ENCODE measurements around the gene STK32B. TPM values are rescaled to one million over a fixed set of nuclear protein-coding genes. Genes with fewer than 3 reads are reported as not detected.

The STK32B gene
- total RNA-seq, 1 experiment from 2014 or later = 1.1 TPM

GRCh38 chr4:5160668-5161067 lies 109.4 kb downstream of the STK32B start:
- Histone ChIP-seq H3K4me1 (ENCODE audit: insufficient read depth, low read length) (peaks cover 3% of the 10 kb centered on the region), H3K4me2 (ENCODE audit: low read length) (no peak overlapping the region), H3K27me3 (ENCODE audit: low read length) (peaks cover 11% of the 10 kb centered on the region; the same call in 1 of the 2 replicates), H3K9me3 (ENCODE audit: low read length) (no peaks in the 10 kb centered on the region), H3K27ac (ENCODE audit: low read length) (no peak overlapping the region), H3F3A (ENCODE audit: low read length, unreplicated experiment) (no peaks in the 10 kb centered on the region), H3K9ac (ENCODE audit: low read length) (no peak overlapping the region), H4K20me1 (ENCODE audit: low read length) (no peaks in the 10 kb centered on the region), H3K79me2 (ENCODE audit: low read length) (no peaks in the 10 kb centered on the region), H3K4me3 (ENCODE audit: low read length) (no peak overlapping the region), H3K9me2 (replicated peaks; ENCODE audit: low read length) (no peaks in the 10 kb centered on the region), H2AFZ (ENCODE audit: low read length) (no peak overlapping the region), H3K36me3 (ENCODE audit: low read depth, low read length) (no peaks in the 10 kb centered on the region)
- ATAC-seq = no peak
- TF ChIP-seq, protein P1, sequence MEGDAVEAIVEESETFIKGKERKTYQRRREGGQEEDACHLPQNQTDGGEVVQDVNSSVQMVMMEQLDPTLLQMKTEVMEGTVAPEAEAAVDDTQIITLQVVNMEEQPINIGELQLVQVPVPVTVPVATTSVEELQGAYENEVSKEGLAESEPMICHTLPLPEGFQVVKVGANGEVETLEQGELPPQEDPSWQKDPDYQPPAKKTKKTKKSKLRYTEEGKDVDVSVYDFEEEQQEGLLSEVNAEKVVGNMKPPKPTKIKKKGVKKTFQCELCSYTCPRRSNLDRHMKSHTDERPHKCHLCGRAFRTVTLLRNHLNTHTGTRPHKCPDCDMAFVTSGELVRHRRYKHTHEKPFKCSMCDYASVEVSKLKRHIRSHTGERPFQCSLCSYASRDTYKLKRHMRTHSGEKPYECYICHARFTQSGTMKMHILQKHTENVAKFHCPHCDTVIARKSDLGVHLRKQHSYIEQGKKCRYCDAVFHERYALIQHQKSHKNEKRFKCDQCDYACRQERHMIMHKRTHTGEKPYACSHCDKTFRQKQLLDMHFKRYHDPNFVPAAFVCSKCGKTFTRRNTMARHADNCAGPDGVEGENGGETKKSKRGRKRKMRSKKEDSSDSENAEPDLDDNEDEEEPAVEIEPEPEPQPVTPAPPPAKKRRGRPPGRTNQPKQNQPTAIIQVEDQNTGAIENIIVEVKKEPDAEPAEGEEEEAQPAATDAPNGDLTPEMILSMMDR (conservative IDR thresholded peaks at IDR 0.05; ENCODE audit: low read depth, low read length) = no peak
- TF ChIP-seq EZH2phosphoT487 (IDR thresholded peaks at IDR 0.05; ENCODE audit: borderline replicate concordance, low read length) (no peak), EZH2 (IDR thresholded peaks at IDR 0.05; ENCODE audit: low read length, unreplicated experiment) (no peak)
- POLR2A ChIA-PET (ENCODE audit: unreplicated experiment) = no interaction called here
- intact Hi-C loops (cut with micrococcal nuclease) = no loop called here
- CTCF ChIA-PET = no interaction called here
- DNase-seq = no peak
- BruUV-seq (replicated peaks) = no TSS peak

DNA sequence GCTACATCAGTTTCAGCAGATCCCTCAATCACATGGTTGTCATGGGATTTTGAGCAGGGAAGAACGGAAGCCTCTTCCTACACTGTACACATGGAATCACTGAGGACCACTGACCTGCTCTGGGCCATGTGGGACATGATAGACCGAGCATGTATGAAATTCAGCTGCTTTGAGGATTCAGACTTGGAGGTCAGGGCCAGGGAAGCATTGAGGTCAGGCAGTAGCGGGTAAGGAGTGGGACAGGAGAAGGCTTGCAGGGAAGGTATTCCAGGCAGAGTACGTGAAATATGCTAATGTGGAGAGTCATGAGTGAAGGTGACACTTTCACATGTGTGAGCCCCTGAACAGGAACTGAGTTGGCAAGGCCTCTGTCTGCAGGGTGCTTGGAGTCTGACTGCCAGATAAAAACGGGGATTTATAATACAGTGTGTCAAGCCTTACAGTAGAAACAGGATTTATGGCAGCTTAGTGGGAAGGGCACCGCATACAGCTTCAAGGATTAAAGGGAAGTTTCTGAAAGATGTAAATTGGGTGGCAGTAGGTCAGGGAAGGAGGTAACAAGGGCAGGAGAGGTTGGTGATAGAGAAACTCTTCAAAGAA lies 111.7 kb downstream of the STK32B start:
- TF ChIP-seq, protein P1 (conservative IDR thresholded peaks at IDR 0.05; ENCODE audit: low read depth, low read length) = no peak
- TF ChIP-seq EZH2 (IDR thresholded peaks at IDR 0.05; ENCODE audit: low read length, unreplicated experiment) (no peak), EZH2phosphoT487 (IDR thresholded peaks at IDR 0.05; ENCODE audit: borderline replicate concordance, low read length) (no peak)
- ChIA-PET POLR2A (ENCODE audit: unreplicated experiment) (no interaction called here), CTCF (no interaction called here)
- Histone ChIP-seq H4K20me1 (ENCODE audit: low read length) (no peaks in the 10 kb centered on the region), H3K27me3 (ENCODE audit: low read length) (peaks cover 10% of the 10 kb centered on the region; the same call in 1 of the 2 replicates), H3K9me2 (replicated peaks; ENCODE audit: low read length) (no peaks in the 10 kb centered on the region), H3K36me3 (ENCODE audit: low read depth, low read length) (no peaks in the 10 kb centered on the region), H3K4me1 (ENCODE audit: insufficient read depth, low read length) (peaks cover 10% of the 10 kb centered on the region), H2AFZ (ENCODE audit: low read length) (no peak overlapping the region), H3K27ac (ENCODE audit: low read length) (no peak overlapping the region), H3K9me3 (ENCODE audit: low read length) (no peaks in the 10 kb centered on the region), H3K4me2 (ENCODE audit: low read length) (no peak overlapping the region), H3K4me3 (ENCODE audit: low read length) (no peak overlapping the region), H3K79me2 (ENCODE audit: low read length) (no peaks in the 10 kb centered on the region), H3F3A (ENCODE audit: low read length, unreplicated experiment) (no peaks in the 10 kb centered on the region), H3K9ac (ENCODE audit: low read length) (no peak overlapping the region)
- ATAC-seq (no peak), DNase-seq (no peak)
- intact Hi-C loops (cut with micrococcal nuclease) = no loop called here
- no TSS peak for BruUV-seq (replicated peaks)

GRCh38 chr4:5164221-5164912 lies 113.1 kb downstream of the STK32B start:
- TF ChIP-seq EZH2 (IDR thresholded peaks at IDR 0.05; ENCODE audit: low read length, unreplicated experiment) = no peak
- TF ChIP-seq, protein P1 (conservative IDR thresholded peaks at IDR 0.05; ENCODE audit: low read depth, low read length) = no peak
- no peak for TF ChIP-seq EZH2phosphoT487 (IDR thresholded peaks at IDR 0.05; ENCODE audit: borderline replicate concordance, low read length)
- H3K79me2 ChIP-seq (ENCODE audit: low read length) = no peaks in the 10 kb centered on the region
- no TSS peak for BruUV-seq (replicated peaks)
- CTCF ChIA-PET = no interaction called here
- POLR2A ChIA-PET (ENCODE audit: unreplicated experiment) = no interaction called here
- H3F3A ChIP-seq (ENCODE audit: low read length, unreplicated experiment) = no peaks in the 10 kb centered on the region
- no peaks in the 10 kb centered on the region for H3K9me3 ChIP-seq (ENCODE audit: low read length)
- ATAC-seq (no peak), DNase-seq (no peak)
- H3K4me2 ChIP-seq (ENCODE audit: low read length) = no peak overlapping the region
- intact Hi-C loops (cut with micrococcal nuclease) = no loop called here
- no peak overlapping the region for H3K27ac ChIP-seq (ENCODE audit: low read length)
- no peaks in the 10 kb centered on the region for H3K9me2 ChIP-seq (replicated peaks; ENCODE audit: low read length)
- no peak overlapping the region for H3K4me3 ChIP-seq (ENCODE audit: low read length)
- H3K36me3 ChIP-seq (ENCODE audit: low read depth, low read length) = no peaks in the 10 kb centered on the region
- H3K4me1 ChIP-seq (ENCODE audit: insufficient read depth, low read length) = peaks cover 10% of the 10 kb centered on the region
- no peak overlapping the region for H3K9ac ChIP-seq (ENCODE audit: low read length)
- H3K27me3 ChIP-seq (ENCODE audit: low read length) = no peaks in the 10 kb centered on the region
- no peak overlapping the region for H2AFZ ChIP-seq (ENCODE audit: low read length)
- H4K20me1 ChIP-seq (ENCODE audit: low read length) = no peaks in the 10 kb centered on the region
